ENCODE measurements around the gene CTDSPL2. TPM values are rescaled to one million over a fixed set of nuclear protein-coding genes. Genes with fewer than 3 reads are reported as not detected.

The CTDSPL2 gene
- total and polyA plus RNA-seq, 10 of the 15 experiments (the other 5 are each of a cell fraction or from before 2014, with no cell fraction given) = 10.7 to 77.1 (median 44.9) TPM

GRCh38 chr15:44500555-44500954 lies 73.1 kb downstream of the CTDSPL2 start:
- intact Hi-C loops (cut with micrococcal nuclease; ENCODE audit: unreplicated experiment) (loop anchor here (10.0 kb wide), 2 partner anchors 176 to 286 kb away; no protein-coding TSS in a partner anchor), in situ Hi-C loops (cut with MboI) (no loop called here)
- ATAC-seq = peak; percentile 31; the same call in 2 of the 3 replicates
- Histone ChIP-seq H3K27ac (ENCODE audit: control insufficient read depth, insufficient read depth) (no peak overlapping the region), H3K4me1 (ENCODE audit: control insufficient read depth, insufficient read depth, low read length) (no peaks in the 10 kb centered on the region), H3K9ac (ENCODE audit: control insufficient read depth, insufficient read depth, low read length) (no peak overlapping the region), H3K27me3 (replicated peaks in 1 of 2; ENCODE audit: control insufficient read depth in 2 of 2, insufficient read depth in 2 of 2, low read length in 1 of 2) (no peaks in the 10 kb centered on the region), H3K4me2 (ENCODE audit: control insufficient read depth, insufficient read depth) (no peak overlapping the region), H3K36me3 (ENCODE audit: control insufficient read depth in 2 of 2, insufficient read depth in 2 of 2, low read length in 1 of 2) (peaks cover 4 to 14% of the 10 kb centered on the region in 2 experiments), H3K4me3 (no peak overlapping the region), H4K20me1 (ENCODE audit: control insufficient read depth, insufficient read depth) (no peaks in the 10 kb centered on the region), H2AFZ (ENCODE audit: control insufficient read depth, low read depth, low read length) (no peak overlapping the region), H3K9me3 (replicated peaks; ENCODE audit: control insufficient read depth, insufficient read depth, low read length) (no peaks in the 10 kb centered on the region), H3K79me2 (ENCODE audit: control insufficient read depth, insufficient read depth, low read length) (no peaks in the 10 kb centered on the region; the same call in 1 of the 2 replicates)
- ChIA-PET SMC1A (ENCODE audit: uncharacterized antibody, unreplicated experiment) (interaction anchor here (0.6 to 2.0 kb wide), 19 partner anchors 7 to 1047 kb away, joined by 3 to 15 read pairs (median 4); partner anchors contain the start of genes CTDSPL2 and TRIM69), RAD21 (ENCODE audit: unreplicated experiment) (interaction anchor here (1.2 to 2.5 kb wide), 8 partner anchors 10 to 230 kb away, joined by 3 to 17 read pairs (median 8); partner anchors contain the start of gene CTDSPL2), CTCF (interaction anchor here (0.6 to 2.3 kb wide), 21 partner anchors 9 to 596 kb away, joined by 3 to 13 read pairs (median 6); partner anchors contain the start of gene CTDSPL2), POLR2A (interaction anchor here (0.6 kb wide), 2 partner anchors 39 to 236 kb away, joined by 3 to 5 read pairs; partner anchors contain the start of gene TRIM69)
- no peak for FAIRE-seq
- TF ChIP-seq RUNX3 (IDR thresholded peaks at IDR 0.05; ENCODE audit: low read length) (peak; percentile 59), HCFC1 (IDR thresholded peaks at IDR 0.05; ENCODE audit: low read length) (no peak)
- no TSS peak for BruUV-seq (replicated peaks)
- 4% methylated on average over 3 of the region's 3 CpGs for WGBS (ENCODE audit: insufficient coverage, insufficient replicate concordance, low lambda C conversion rate, missing lambda C conversion rate)
- no peak for DNase-seq (ENCODE audit: low read depth, low spot score)

GRCh38 chr15:44501768-44502366 lies 74.4 kb downstream of the CTDSPL2 start:
- Histone ChIP-seq H3K27me3 (replicated peaks in 1 of 2; ENCODE audit: control insufficient read depth in 2 of 2, insufficient read depth in 2 of 2, low read length in 1 of 2) (no peaks in the 10 kb centered on the region), H3K4me3 (no peak overlapping the region), H3K27ac (ENCODE audit: control insufficient read depth, insufficient read depth) (no peak overlapping the region), H2AFZ (ENCODE audit: control insufficient read depth, low read depth, low read length) (no peak overlapping the region), H3K4me2 (ENCODE audit: control insufficient read depth, insufficient read depth) (no peak overlapping the region), H3K9me3 (replicated peaks; ENCODE audit: control insufficient read depth, insufficient read depth, low read length) (no peaks in the 10 kb centered on the region), H3K36me3 (ENCODE audit: control insufficient read depth in 2 of 2, insufficient read depth in 2 of 2, low read length in 1 of 2) (peaks cover 4 to 15% of the 10 kb centered on the region in 2 experiments), H3K79me2 (ENCODE audit: control insufficient read depth, insufficient read depth, low read length) (no peaks in the 10 kb centered on the region; the same call in 1 of the 2 replicates), H3K4me1 (ENCODE audit: control insufficient read depth, insufficient read depth, low read length) (no peaks in the 10 kb centered on the region), H3K9ac (ENCODE audit: control insufficient read depth, insufficient read depth, low read length) (no peak overlapping the region), H4K20me1 (ENCODE audit: control insufficient read depth, insufficient read depth) (no peaks in the 10 kb centered on the region)
- RAD21 ChIA-PET (ENCODE audit: unreplicated experiment) = interaction anchor here (0.6 to 2.5 kb wide), 14 partner anchors 11 to 597 kb away, joined by 3 to 17 read pairs (median 5); partner anchors contain the start of gene CTDSPL2
- POLR2A ChIA-PET = interaction anchor here (0.6 kb wide), 1 partner anchor 23 kb away, joined by 7 read pairs; no protein-coding TSS in a partner anchor
- no TSS peak for BruUV-seq (replicated peaks)
- FAIRE-seq (peak; percentile 68), ATAC-seq (peak; percentile 80), DNase-seq (ENCODE audit: low read depth, low spot score) (no peak)
- WGBS (ENCODE audit: insufficient coverage, insufficient replicate concordance, low lambda C conversion rate, missing lambda C conversion rate) = 48% methylated on average over 3 of the region's 3 CpGs
- CTCF ChIA-PET = interaction anchor here (0.7 to 2.3 kb wide), 38 partner anchors 9 to 599 kb away, joined by 3 to 13 read pairs (median 4); partner anchors contain the start of gene CTDSPL2
- in situ Hi-C loops (cut with MboI) = no loop called here
- SMC1A ChIA-PET (ENCODE audit: uncharacterized antibody, unreplicated experiment) = interaction anchor here (0.8 to 2.0 kb wide), 31 partner anchors 9 to 598 kb away, joined by 3 to 15 read pairs (median 4); partner anchors contain the start of genes CTDSPL2 and TRIM69
- intact Hi-C loops (cut with micrococcal nuclease; ENCODE audit: unreplicated experiment) = loop anchor here (10.0 kb wide), 2 partner anchors 177 to 287 kb away; no protein-coding TSS in a partner anchor
- TF ChIP-seq EED (IDR thresholded peaks at IDR 0.05; ENCODE audit: low read depth) (no peak), TCF12 (IDR thresholded peaks at IDR 0.05; ENCODE audit: low read depth, low read length) (no peak), FOXK2 (IDR thresholded peaks at IDR 0.05) (no peak), RAD21 (IDR thresholded peaks at IDR 0.05; ENCODE audit: insufficient read depth, low read depth, low read length) (peak; percentile 74), CTCF (IDR thresholded peaks at IDR 0.05 in 2 of 3, conservative IDR thresholded peaks at IDR 0.05 in 1 of 3; ENCODE audit: control insufficient read depth in 2 of 3, extremely low read depth in 1 of 3, insufficient read depth in 1 of 3, low read depth in 3 of 3, low read length in 3 of 3) (peak; percentile 46 to 61 (median 54)), E4F1 (IDR thresholded peaks at IDR 0.05; ENCODE audit: borderline replicate concordance, partially characterized antibody) (no peak), YY1 (IDR thresholded peaks at IDR 0.05; ENCODE audit: low read depth, low read length) (no peak), RELA (IDR thresholded peaks at IDR 0.05; ENCODE audit: borderline replicate concordance, partially characterized antibody) (no peak)

All from GM12878 (cell line).